GM18526 (cell line): Measurements from ENCODE around the gene ERC2.

Experiments
- POLR2A ChIP-seq: IDR thresholded peaks from 3 replicates; pipeline ENCODE4 v1.6.1; 2011; ENCODE audit not compliant: insufficient read length; ENCODE audit errors: extremely low read depth

The ERC2 gene

DNA sequence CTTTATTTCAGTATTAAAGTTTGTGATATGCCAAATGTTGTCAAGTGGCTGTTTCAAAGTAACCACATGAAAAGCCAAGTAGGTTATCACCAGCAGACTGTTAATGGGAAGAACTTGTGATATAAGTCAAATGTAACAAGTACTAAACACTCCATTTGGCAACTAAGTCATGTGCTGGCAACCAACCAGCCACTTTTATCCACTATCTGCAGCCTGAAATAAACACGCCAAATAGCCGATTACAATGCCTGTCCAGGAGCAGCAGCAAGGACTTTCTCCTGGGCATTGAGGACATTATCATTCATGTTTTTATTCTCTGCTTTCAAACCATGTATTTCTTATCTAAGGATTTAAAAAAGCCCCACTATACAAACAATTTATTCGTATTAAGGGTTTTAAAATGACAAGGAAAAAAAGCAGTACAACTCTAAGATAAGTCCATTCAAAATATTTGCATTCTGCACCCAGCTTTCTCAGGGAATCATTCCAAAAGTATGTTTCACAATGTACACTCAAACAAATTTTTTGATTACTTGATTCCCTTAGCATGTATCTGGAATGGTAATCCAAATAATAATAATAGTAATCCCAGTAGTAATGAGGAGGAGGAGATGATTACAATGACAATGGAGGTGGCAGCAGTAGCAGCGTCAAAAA lies 448.6 kb downstream of the ERC2 start:
- no peak for TF ChIP-seq POLR2A

- no peak for TF ChIP-seq POLR2A
Measured at GRCh38 chr3:56012721-56013120, 455.5 kb downstream of the ERC2 start.

GRCh38 chr3:56005196-56005805 lies 463.0 kb downstream of the ERC2 start:
- TF ChIP-seq POLR2A, result no peak

- no peak for TF ChIP-seq POLR2A
Measured at GRCh38 chr3:56003129-56003528, 465.1 kb downstream of the ERC2 start.

- no peak for TF ChIP-seq POLR2A
Measured at GRCh38 chr3:56001991-56002390, 466.3 kb downstream of the ERC2 start.

GRCh38 chr3:56001537-56001936 lies 466.7 kb downstream of the ERC2 start:
- no peak for TF ChIP-seq POLR2A

DNA sequence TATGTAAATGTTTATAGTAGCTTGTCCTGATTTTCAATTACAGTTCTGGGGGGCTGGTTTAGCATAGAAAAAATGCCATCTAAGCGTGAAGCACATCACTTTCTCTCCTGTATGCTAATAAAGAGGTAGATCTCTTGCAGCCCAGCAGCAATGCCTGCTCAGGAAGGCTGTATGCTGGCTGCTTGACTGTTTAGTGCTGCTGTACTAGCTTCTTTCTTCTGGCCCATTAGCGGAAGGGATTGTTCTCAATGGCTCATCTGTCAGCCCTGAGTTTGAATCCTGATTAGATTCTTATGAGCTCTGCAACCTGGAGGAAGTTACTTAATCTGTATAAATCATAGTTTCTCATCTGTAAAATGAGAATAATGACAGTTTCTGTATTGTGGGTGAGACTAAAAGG lies 478.9 kb downstream of the ERC2 start:
- no peak for TF ChIP-seq POLR2A

DNA sequence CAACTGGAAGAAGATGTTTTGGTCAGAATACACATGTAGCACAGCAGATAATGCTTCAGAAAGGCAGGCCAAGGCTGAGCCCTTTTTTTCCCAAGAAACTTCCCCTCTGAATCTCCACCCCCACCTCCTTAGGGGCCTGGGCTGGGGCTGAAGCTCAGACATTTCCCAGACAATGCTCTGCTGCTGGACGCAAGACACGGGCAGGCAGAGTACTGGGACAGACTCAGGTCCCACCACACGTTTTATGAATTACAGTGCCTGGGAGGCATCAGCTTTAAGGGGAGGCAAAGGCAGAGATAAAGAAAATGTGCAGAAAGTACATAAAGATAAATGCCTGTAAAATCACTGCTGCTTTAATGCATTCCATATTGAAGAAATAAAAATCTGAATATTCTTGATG lies 479.4 kb downstream of the ERC2 start:
- no peak for TF ChIP-seq POLR2A

GRCh38 chr3:55984626-55985025 lies 483.6 kb downstream of the ERC2 start:
- no peak for TF ChIP-seq POLR2A

DNA sequence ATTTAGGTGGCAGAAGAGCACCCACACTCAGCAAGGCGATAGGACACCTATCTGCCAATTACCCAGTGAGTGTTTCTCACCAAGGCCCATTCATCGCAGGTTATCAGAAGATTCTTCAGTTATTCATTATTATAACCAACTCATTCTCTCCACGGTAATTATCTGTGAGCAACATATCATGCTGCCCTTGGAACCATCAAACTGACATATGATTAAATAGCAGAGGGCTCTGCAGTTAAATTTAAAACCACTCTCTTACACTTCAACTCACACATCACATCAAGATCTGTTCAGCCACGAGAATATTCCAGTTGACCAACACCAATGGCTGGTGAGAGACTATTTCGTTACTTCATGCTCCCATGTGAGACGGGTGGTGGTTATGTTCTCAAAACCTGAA lies 489.3 kb downstream of the ERC2 start:
- no peak for TF ChIP-seq POLR2A

- TF ChIP-seq POLR2A, result no peak
Measured at GRCh38 chr3:55974421-55975165, 493.7 kb downstream of the ERC2 start.

- no peak for TF ChIP-seq POLR2A
Measured at GRCh38 chr3:55969634-55970033, 498.6 kb downstream of the ERC2 start.

DNA sequence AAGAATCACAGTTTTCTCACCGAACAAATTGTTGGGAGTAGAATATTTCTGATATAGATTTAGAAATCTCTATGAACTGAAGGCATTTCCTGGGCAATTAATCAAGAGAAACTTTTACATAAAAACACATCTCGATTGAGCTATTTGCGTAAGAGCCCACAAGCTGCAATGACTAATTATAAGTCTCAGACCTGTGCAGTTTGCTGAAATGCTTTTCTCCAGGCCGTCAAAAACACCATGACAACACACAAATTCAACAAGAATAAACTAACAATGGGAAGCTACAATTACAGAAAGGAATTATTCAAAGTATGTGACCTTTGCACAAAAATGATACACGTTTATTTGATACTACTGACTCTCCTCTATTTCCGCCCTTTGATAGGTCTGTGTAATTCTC lies 499.9 kb downstream of the ERC2 start:
- no peak for TF ChIP-seq POLR2A

- TF ChIP-seq POLR2A, result no peak
Measured at GRCh38 chr3:55966566-55966965, 501.7 kb downstream of the ERC2 start.

DNA sequence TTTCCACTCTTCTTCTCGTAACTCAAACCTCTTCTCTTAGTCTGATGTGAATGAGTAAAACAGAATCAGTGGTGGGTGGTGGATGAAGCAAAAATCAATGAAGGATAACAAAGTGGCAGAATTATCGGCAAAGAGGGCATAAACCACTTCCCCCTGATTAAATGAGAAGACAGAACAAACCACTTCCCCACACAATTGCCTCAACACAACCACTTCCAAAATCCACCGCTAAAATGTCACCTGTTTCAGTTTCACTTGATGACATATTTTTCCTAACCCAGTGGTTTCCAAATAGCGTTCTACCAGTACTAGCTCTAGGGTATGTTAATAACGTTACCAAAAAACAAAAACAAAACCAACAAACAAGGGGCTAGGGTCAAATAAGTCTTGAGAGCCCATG lies 502.5 kb downstream of the ERC2 start:
- no peak for TF ChIP-seq POLR2A

- no peak for TF ChIP-seq POLR2A
Measured at GRCh38 chr3:55964491-55964985, 503.7 kb downstream of the ERC2 start.
